ENCODE results near the gene ANXA7. TPM values are rescaled to one million over a fixed set of nuclear protein-coding genes. Genes with fewer than 3 reads are reported as not detected.

The ANXA7 gene
- total RNA-seq, 1 donor from 2014 or later: 109 TPM

GRCh38 chr10:73366381-73367298 is 47.2 kb downstream of the ANXA7 start:
- Histone ChIP-seq H3K36me3 (ENCODE audit: control insufficient read depth, insufficient read depth, low read length) (peaks cover 1% of the 10 kb centered on the region), H3K27me3 (ENCODE audit: control insufficient read depth, insufficient read depth, low read length) (no peaks in the 10 kb centered on the region), H3K4me3 (ENCODE audit: low read depth, low read length) (no peak overlapping the region)
- TF ChIP-seq, protein P1, sequence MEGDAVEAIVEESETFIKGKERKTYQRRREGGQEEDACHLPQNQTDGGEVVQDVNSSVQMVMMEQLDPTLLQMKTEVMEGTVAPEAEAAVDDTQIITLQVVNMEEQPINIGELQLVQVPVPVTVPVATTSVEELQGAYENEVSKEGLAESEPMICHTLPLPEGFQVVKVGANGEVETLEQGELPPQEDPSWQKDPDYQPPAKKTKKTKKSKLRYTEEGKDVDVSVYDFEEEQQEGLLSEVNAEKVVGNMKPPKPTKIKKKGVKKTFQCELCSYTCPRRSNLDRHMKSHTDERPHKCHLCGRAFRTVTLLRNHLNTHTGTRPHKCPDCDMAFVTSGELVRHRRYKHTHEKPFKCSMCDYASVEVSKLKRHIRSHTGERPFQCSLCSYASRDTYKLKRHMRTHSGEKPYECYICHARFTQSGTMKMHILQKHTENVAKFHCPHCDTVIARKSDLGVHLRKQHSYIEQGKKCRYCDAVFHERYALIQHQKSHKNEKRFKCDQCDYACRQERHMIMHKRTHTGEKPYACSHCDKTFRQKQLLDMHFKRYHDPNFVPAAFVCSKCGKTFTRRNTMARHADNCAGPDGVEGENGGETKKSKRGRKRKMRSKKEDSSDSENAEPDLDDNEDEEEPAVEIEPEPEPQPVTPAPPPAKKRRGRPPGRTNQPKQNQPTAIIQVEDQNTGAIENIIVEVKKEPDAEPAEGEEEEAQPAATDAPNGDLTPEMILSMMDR (IDR thresholded peaks at IDR 0.05; ENCODE audit: insufficient read depth, low read length, poor library complexity, severe bottlenecking): no peak
- no peak for DNase-seq (ENCODE audit: low read depth)

DNA sequence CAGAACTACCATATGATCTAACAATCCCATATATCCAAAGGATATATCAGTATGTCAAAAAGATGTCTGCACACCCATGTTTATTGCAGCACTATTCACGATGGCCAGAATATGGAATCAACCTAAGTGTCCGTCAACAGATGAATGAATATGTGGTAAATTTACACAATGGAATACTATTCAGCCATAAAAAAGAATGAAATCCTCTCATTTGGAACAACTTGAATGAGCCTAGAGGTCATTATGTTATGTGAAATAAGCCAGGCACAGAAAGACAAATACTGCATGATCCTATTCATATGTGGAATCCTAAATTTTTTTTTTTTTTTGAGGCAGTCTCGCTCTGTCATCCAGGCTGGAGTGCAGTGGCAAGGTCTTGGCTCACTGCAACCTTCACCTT is 48.9 kb downstream of the ANXA7 start:
- TF ChIP-seq, protein P1 (IDR thresholded peaks at IDR 0.05; ENCODE audit: insufficient read depth, low read length, poor library complexity, severe bottlenecking): no peak
- Histone ChIP-seq H3K4me3 (ENCODE audit: low read depth, low read length) (no peak overlapping the region), H3K36me3 (ENCODE audit: control insufficient read depth, insufficient read depth, low read length) (peaks cover 1% of the 10 kb centered on the region), H3K27me3 (ENCODE audit: control insufficient read depth, insufficient read depth, low read length) (no peaks in the 10 kb centered on the region)
- no peak for DNase-seq (ENCODE audit: low read depth)

DNA sequence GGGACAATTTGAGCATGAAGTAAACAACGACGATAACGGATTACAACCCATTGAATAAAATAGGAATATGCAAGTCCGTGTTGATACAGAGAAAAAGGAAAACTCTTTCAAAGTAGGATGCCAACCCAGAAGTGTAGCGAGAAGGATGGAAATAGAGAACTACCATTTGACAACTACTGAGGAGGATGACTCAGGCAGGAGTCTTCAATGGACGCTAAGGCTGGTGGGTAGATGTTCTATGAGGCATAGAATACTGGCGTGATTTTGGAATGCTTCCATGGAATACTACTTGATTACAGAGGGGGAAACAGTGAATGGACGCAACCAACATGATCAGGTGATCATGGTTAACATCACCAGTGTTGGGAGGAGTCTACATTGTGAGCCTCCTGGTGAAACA is 54.4 kb downstream of the ANXA7 start:
- Histone ChIP-seq H3K36me3 (ENCODE audit: control insufficient read depth, insufficient read depth, low read length) (no peaks in the 10 kb centered on the region), H3K27me3 (ENCODE audit: control insufficient read depth, insufficient read depth, low read length) (no peaks in the 10 kb centered on the region), H3K4me3 (ENCODE audit: low read depth, low read length) (no peak overlapping the region)
- DNase-seq (ENCODE audit: low read depth): no peak
- TF ChIP-seq, protein P1 (IDR thresholded peaks at IDR 0.05; ENCODE audit: insufficient read depth, low read length, poor library complexity, severe bottlenecking): no peak

GRCh38 chr10:73358331-73359279 is 55.3 kb downstream of the ANXA7 start, which contains the start of gene CFAP70:
Gene CFAP70, minus strand, starts transcription at chr10:73358864. Its CDS starts 4,068 bp downstream, at chr10:73354796.
- Histone ChIP-seq H3K27me3 (ENCODE audit: control insufficient read depth, insufficient read depth, low read length) (no peaks in the 10 kb centered on the region), H3K4me3 (ENCODE audit: low read depth, low read length) (peak within 1 kb of the TSS; percentile 65), H3K36me3 (ENCODE audit: control insufficient read depth, insufficient read depth, low read length) (no peaks in the 10 kb centered on the region)
- peak; percentile 90 for DNase-seq (ENCODE audit: low read depth)
- TF ChIP-seq, protein P1 (IDR thresholded peaks at IDR 0.05; ENCODE audit: insufficient read depth, low read length, poor library complexity, severe bottlenecking): no peak

- Histone ChIP-seq H3K36me3 (ENCODE audit: control insufficient read depth, insufficient read depth, low read length) (no peaks in the 10 kb centered on the region), H3K27me3 (ENCODE audit: control insufficient read depth, insufficient read depth, low read length) (no peaks in the 10 kb centered on the region), H3K4me3 (ENCODE audit: low read depth, low read length) (peak overlapping the region; percentile 65)
- TF ChIP-seq, protein P1 (IDR thresholded peaks at IDR 0.05; ENCODE audit: insufficient read depth, low read length, poor library complexity, severe bottlenecking): no peak
- DNase-seq (ENCODE audit: low read depth): no peak
Measured at GRCh38 chr10:73357821-73358220, 56.0 kb downstream of the ANXA7 start.

All from kidney epithelial cell (primary cell).